H9 (cell line): ENCODE data around the gene PSMD8. TPM values are rescaled to one million over a fixed set of nuclear protein-coding genes. Genes with fewer than 3 reads are reported as not detected.

Experiments
- DNase-seq: peaks from one replicate; pipeline ENCODE4 v3.0.0-alpha.2; 2017
- H2AFZ ChIP-seq: one replicate; pipeline ENCODE4 v1.6.1; 2013; ENCODE audit warnings: mild to moderate bottlenecking, low read length, control low read depth, moderate library complexity
- H2AK5ac ChIP-seq: 2 replicates; pipeline ENCODE4 v1.6.1; 2013; ENCODE audit warnings: low read length, control low read depth, mixed read lengths; ENCODE audit not compliant: insufficient read length
- H2BK120ac ChIP-seq: one replicate; pipeline ENCODE4 v1.6.1; 2013; ENCODE audit warnings: low read depth, mild to moderate bottlenecking, low read length, control low read depth, inconsistent platforms; ENCODE audit not compliant: poor library complexity, severe bottlenecking
- H2BK12ac ChIP-seq: 2 replicates; pipeline ENCODE4 v1.6.1; 2013; ENCODE audit warnings: low read length, control low read depth, mixed read lengths, low read depth; ENCODE audit not compliant: insufficient read length
- H2BK15ac ChIP-seq: 2 replicates; pipeline ENCODE4 v1.6.1; 2013; ENCODE audit warnings: low read depth, low read length, control low read depth
- H2BK20ac ChIP-seq: one replicate; pipeline ENCODE4 v1.6.1; 2013; ENCODE audit warnings: low read depth, mild to moderate bottlenecking, low read length, control low read depth, inconsistent platforms; ENCODE audit not compliant: poor library complexity, severe bottlenecking
- H2BK5ac ChIP-seq: 2 replicates; pipeline ENCODE4 v1.6.1; 2013; ENCODE audit warnings: low read length, control low read depth, mixed read lengths; ENCODE audit not compliant: insufficient read length
- H3K14ac ChIP-seq: 2 replicates; pipeline ENCODE4 v1.6.1; 2013; ENCODE audit warnings: low read length, control low read depth; ENCODE audit not compliant: insufficient read depth
- H3K18ac ChIP-seq: 2 replicates; pipeline ENCODE4 v1.6.1; 2013; ENCODE audit warnings: low read depth, mild to moderate bottlenecking, mixed read lengths, low read length, control low read depth; ENCODE audit not compliant: insufficient read length
- H3K23ac ChIP-seq: 2 replicates; pipeline ENCODE4 v1.6.1; 2013; ENCODE audit warnings: low read length, control low read depth, mixed read lengths, low read depth; ENCODE audit not compliant: insufficient read length
- H3K23me2 ChIP-seq: 2 replicates; pipeline ENCODE4 v1.6.1; 2013; ENCODE audit warnings: low read depth, mild to moderate bottlenecking, mixed read lengths, low read length, control low read depth; ENCODE audit not compliant: insufficient read length, poor library complexity, severe bottlenecking
- H3K27ac ChIP-seq: 2 replicates; pipeline ENCODE4 v1.5.1; 2013; ENCODE audit warnings: low read length, control low read depth, mixed read lengths, low read depth; ENCODE audit not compliant: insufficient read length
- H3K27me3 ChIP-seq: 2 replicates; pipeline ENCODE4 v1.6.1; 2013; ENCODE audit warnings: low read length, control low read depth, inconsistent platforms; ENCODE audit not compliant: insufficient read depth
- H3K4ac ChIP-seq: 2 replicates; pipeline ENCODE4 v1.6.1; 2013; ENCODE audit warnings: low read depth, mild to moderate bottlenecking, control low read depth, inconsistent platforms, low read length, moderate library complexity
- H3K4me1 ChIP-seq: 2 replicates; pipeline ENCODE4 v1.6.1; 2013; ENCODE audit warnings: low read length, control low read depth, inconsistent platforms; ENCODE audit not compliant: insufficient read depth
- H3K4me2 ChIP-seq: 2 replicates; pipeline ENCODE4 v1.6.1; 2013; ENCODE audit warnings: low read length, control low read depth, mixed read lengths; ENCODE audit not compliant: insufficient read length, insufficient read depth
- H3K56ac ChIP-seq: 2 replicates; pipeline ENCODE4 v1.6.1; 2013; ENCODE audit warnings: low read depth, mild to moderate bottlenecking, mixed read lengths, low read length, control low read depth; ENCODE audit not compliant: insufficient read length
- H3K79me1 ChIP-seq: 2 replicates; pipeline ENCODE4 v1.6.1; 2013; ENCODE audit warnings: low read depth, mild to moderate bottlenecking, moderate library complexity, low read length, control low read depth, inconsistent platforms; ENCODE audit not compliant: insufficient read depth, poor library complexity, severe bottlenecking
- H3K79me2 ChIP-seq: 2 replicates; pipeline ENCODE4 v1.6.1; 2013; ENCODE audit warnings: low read length, control low read depth, inconsistent platforms; ENCODE audit not compliant: insufficient read depth
- H3K9ac ChIP-seq: 2 replicates; pipeline ENCODE4 v1.6.1; 2013; ENCODE audit warnings: low read length, control low read depth, mixed read lengths; ENCODE audit not compliant: insufficient read length; ENCODE audit errors: extremely low read depth
- H3K9me3 ChIP-seq: one replicate; pipeline ENCODE4 v1.6.1; 2013; ENCODE audit warnings: low read depth, low read length, inconsistent platforms; ENCODE audit not compliant: control insufficient read depth
- H3T11ph ChIP-seq: one replicate; pipeline ENCODE4 v1.6.1; 2013; ENCODE audit warnings: mild to moderate bottlenecking, low read length, control low read depth, inconsistent platforms
- H4K20me1 ChIP-seq: one replicate; pipeline ENCODE4 v1.6.1; 2013; ENCODE audit not compliant: control insufficient read depth, insufficient read length, insufficient read depth
- H4K5ac ChIP-seq: 2 replicates; pipeline ENCODE4 v1.6.1; 2013; ENCODE audit warnings: low read depth, mild to moderate bottlenecking, mixed read lengths, low read length, control low read depth; ENCODE audit not compliant: insufficient read length
- H4K8ac ChIP-seq: replicated peaks from 2 replicates; pipeline ENCODE4 v1.6.1; 2013; ENCODE audit warnings: low read length, control low read depth, mixed read lengths, low read depth; ENCODE audit not compliant: insufficient read length
- H4K91ac ChIP-seq: 2 replicates; pipeline ENCODE4 v1.6.1; 2013; ENCODE audit warnings: low read depth, mild to moderate bottlenecking, moderate library complexity, mixed read lengths, low read length, control low read depth; ENCODE audit not compliant: insufficient read length
- H3K27ac Mint-ChIP-seq, 3 experiments: 2 replicates in 2 of 3; 3 replicates in 1 of 3; pipeline ENCODE4 v1.8.0; 2020 to 2021; ENCODE audit warnings: mixed read lengths in 3 of 3, mild to moderate bottlenecking in 1 of 3, moderate library complexity in 1 of 3
- H3K27me3 Mint-ChIP-seq: 2 replicates; pipeline ENCODE4 v1.8.0; 2021; ENCODE audit warnings: low read depth, mild to moderate bottlenecking, moderate library complexity, mixed read lengths
- H3K36me3 Mint-ChIP-seq, 3 experiments: 2 replicates in 2 of 3; 3 replicates in 1 of 3; pipeline ENCODE4 v1.8.0; 2020 to 2021; ENCODE audit warnings: low read depth in 3 of 3, mixed read lengths in 3 of 3; ENCODE audit not compliant: insufficient read depth in 1 of 3
- H3K4me1 Mint-ChIP-seq, 2 experiments: 2 replicates each; pipeline ENCODE4 v1.8.0; 2020; ENCODE audit warnings: mixed read lengths in 2 of 2
- H3K4me3 Mint-ChIP-seq, 2 experiments: 2 replicates in 1 of 2; 3 replicates in 1 of 2; pipeline ENCODE4 v1.8.0; 2020 to 2021; ENCODE audit warnings: mild to moderate bottlenecking in 2 of 2, mixed read lengths in 2 of 2, moderate library complexity in 1 of 2
- H3K9me3 Mint-ChIP-seq, 2 experiments: 2 replicates in 1 of 2; 3 replicates in 1 of 2; pipeline ENCODE4 v1.8.0; 2020; ENCODE audit warnings: mild to moderate bottlenecking in 2 of 2, mixed read lengths in 2 of 2, moderate library complexity in 1 of 2
- CTCF ChIP-seq: fragments of 200-600 bp; sonication (generic); conservative IDR thresholded peaks from 3 replicates; pipeline ENCODE4 v1.8.0; 2021; ENCODE audit warnings: antibody characterized with exemption, mild to moderate bottlenecking
- WGBS: extraction: QIAGEN DNeasy Blood & Tissue Kit; methylation state at CpG from one replicate; pipeline ENCODE4 v1.1.7; 2013; ENCODE audit warnings: missing lambda C conversion rate, low lambda C conversion rate, mixed read lengths; ENCODE audit not compliant: insufficient read length; ENCODE audit errors: extremely low coverage; 5-methylcytosine and 5-hydroxymethylcytosine counted together
- total RNA-seq: library from RNA; stranded (reverse); gene quantifications from 2 replicates; pipeline ENCODE4 v1.2.1, GENCODE V29; 2021

Gene PSMD8
- total RNA-seq, 1 experiment from 2014 or later, result 189 TPM

- Mint-ChIP-seq H3K27ac (peak overlapping the region in 1 of 3 experiments; percentile 66; a peak in 1 of 7 replicates), H3K4me1 (peaks cover 39 to 50% of the 10 kb centered on the region in 2 experiments), H3K4me3 (peak overlapping the region; percentile 51 to 55), H3K27me3 (peaks cover 39% of the 10 kb centered on the region), H3K36me3 (peaks cover 26 to 43% (median 31%) of the 10 kb centered on the region in 3 experiments), H3K9me3 (no peaks in the 10 kb centered on the region)
- Histone ChIP-seq H2BK5ac (no peak overlapping the region), H2BK15ac (no peak overlapping the region), H3K79me2 (no peaks in the 10 kb centered on the region; the same call in 1 of the 2 replicates), H3K56ac (no peak overlapping the region), H3K14ac (no peak overlapping the region; the same call in 1 of the 2 replicates), H3K23ac (no peak overlapping the region), H2BK120ac (no peak overlapping the region), H3K18ac (no peak overlapping the region), H3K4me1 (no peaks in the 10 kb centered on the region; the same call in 1 of the 2 replicates), H3K23me2 (peaks cover 10% of the 10 kb centered on the region), H2BK20ac (no peak overlapping the region), H3K27me3 (no peaks in the 10 kb centered on the region; the same call in 1 of the 2 replicates), H3K27ac (no peak overlapping the region), H4K5ac (no peak overlapping the region), H2BK12ac (no peak overlapping the region), H4K20me1 (no peaks in the 10 kb centered on the region), H3T11ph (no peak overlapping the region), H3K9ac (no peak overlapping the region), H3K79me1 (no peaks in the 10 kb centered on the region), H4K8ac (no peak overlapping the region), H2AK5ac (no peak overlapping the region), H3K4ac (no peak overlapping the region), H3K4me2 (peak overlapping the region; percentile 20), H2AFZ (no peak overlapping the region), H4K91ac (no peak overlapping the region), H3K9me3 (no peaks in the 10 kb centered on the region)
- peak; percentile 98 for DNase-seq
- WGBS, result no CpG with 5 or more reads among the region's 30 CpGs
- TF ChIP-seq CTCF, result no peak
Measured at GRCh38 chr19:38394488-38394887, 20.1 kb downstream of the PSMD8 start.
